Stimulated activated CD8-positive, alpha-beta memory T cell treated with anti-CD3 and anti-CD28 coated beads, Interleukin-2, amount 100 ng/mL, for 1 hour (primary cell): ENCODE results near the gene CEBPG.

Experiments
- DNase-seq, 2 donors: peaks; one replicate each; pipeline ENCODE4 v3.0.0-alpha.2; 2020; ENCODE audit warnings: low read depth in 2 of 2

The CEBPG gene

DNA sequence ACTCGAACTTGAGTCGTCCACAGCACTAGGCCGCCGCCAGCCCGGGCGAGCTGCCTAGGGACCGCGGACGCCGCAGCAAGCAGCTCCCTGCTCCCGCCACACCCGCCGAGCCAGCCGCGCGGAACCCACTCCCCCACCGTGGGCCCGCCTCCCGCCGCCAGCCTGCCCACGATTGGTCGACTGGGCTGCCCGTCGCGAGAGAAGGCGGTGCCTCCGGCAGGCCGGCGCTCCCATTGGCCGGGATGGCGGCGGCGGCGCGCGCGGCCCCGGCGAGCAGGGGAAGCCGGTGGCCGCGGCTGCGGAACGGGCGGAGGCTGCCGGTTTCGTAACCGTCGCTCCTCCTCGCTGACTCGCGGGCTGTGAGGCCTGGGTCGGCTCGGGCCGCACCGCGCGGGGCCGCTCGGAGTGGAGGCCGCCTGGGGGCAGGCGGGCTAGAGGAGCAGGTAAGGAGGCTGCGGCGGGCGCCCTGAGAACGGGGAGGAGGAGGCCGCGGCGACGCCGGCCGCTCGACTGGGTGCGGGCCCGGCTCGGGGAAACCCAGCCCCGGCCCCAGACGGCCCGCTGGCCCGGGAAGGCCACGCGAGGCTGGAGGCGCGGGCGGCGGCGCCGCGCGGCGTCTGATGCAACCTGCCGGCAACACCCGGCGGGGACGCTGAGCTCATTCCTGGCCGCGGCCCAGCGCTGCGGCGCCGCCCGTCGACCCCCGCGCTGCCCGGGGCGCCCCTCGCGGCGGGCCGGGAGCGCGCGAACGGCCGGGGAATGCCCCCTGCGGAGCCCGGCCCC, at the start of gene CEBPG:
Gene CEBPG (plus strand): TSS at position 257 of the 783 bp plus-strand sequence. CDS start 5,531 bp downstream, outside the sequence.
- DNase-seq = peak; percentile 88 to 89

GRCh38 chr19:33324628-33325027, 48.9 kb upstream of the CEBPG start:
- no peak for DNase-seq

DNA sequence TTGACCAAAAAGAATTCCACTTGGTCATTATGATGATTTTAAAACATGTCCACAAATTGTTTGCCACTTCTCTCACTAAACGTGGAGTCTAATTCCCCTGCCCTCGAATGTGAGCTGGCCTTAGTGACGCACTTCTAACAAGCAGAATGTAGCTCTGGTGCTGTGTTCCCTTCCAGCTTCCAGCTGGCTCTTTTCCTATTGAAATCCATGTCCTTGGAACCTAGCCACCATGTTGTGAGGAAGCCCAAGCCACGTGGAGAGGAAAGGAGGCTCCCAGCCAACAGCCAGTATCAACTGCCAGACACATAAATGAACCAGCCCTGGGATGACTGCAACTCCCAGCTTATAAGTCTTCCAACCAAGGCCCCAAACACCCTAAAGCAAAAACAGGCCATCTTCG, 47.6 kb upstream of the CEBPG start:
- DNase-seq = no peak

GRCh38 chr19:33329060-33329459, 44.4 kb upstream of the CEBPG start:
- no peak for DNase-seq

GRCh38 chr19:33329736-33330135, 43.8 kb upstream of the CEBPG start:
- no peak for DNase-seq

- DNase-seq = no peak
These were observed 41.3 kb upstream of the CEBPG start for GRCh38 chr19:33332248-33332647.

GRCh38 chr19:33333151-33333550, 40.4 kb upstream of the CEBPG start:
- no peak for DNase-seq

GRCh38 chr19:33333642-33334041, 39.9 kb upstream of the CEBPG start:
- DNase-seq = no peak

- no peak for DNase-seq
These were observed 39.2 kb upstream of the CEBPG start for GRCh38 chr19:33334271-33334670.

DNA sequence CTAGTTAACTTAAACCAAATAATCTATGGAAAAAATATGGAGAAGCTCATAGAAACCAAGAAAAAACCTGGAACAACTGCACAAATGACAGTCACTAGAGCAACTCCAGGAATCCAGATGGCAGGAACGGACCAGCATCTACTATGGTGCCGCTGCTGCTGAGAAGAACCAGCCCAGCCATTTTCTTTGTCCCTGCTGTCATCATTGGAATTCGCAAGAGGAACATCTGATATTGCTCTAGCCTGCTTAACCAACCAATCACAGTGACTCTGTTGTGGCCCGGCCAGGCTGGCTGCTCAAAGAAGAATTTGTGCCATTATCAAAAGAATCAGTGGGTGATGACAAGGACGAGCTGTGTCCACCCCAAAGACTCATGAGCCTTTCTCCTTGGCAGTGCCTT, 38.1 kb upstream of the CEBPG start:
- no peak for DNase-seq

DNA sequence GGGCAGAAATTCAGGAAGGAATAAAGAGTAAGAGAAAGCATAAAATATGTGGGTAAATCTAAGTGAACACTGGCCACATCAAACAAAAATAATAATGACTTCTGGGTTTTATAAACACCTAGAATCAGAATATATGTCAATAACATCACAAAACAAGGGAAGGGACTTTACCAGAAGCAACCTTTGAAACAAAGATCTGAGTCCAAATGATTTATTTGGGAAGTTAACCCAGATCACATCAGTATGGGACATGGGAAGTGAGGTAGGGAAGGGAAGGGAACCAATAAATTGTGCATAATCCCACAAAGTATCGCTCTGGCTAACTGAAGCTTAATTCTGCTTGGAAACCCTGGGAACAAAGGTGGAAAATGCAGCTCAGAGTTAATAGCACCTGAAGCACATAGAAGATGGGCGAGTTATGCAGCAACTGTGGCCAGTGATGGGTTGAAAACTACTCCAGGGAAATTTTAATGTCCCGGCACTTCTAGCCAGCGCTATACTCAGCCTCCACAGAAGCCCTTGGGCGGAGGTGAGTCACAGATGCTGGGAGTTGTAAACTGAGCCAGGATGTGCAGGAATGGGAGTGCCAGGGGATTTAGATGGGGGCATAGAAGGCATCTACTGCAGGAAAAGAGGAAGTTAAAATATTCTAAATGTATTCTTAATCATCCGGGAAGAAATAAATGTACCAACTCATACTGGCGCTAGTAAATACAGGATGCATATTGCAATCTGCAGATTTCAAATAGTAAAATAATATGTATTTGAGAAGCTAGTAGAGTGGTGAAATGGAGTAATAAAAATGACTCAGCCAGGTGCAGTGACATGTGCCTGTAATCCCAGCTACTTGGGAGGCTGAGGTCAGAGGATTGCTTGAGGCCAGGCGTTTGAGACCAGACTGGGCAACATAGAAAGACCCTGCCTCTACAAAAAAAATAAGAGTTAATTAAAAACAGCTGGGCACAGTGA, 34.2 kb upstream of the CEBPG start:
- no peak for DNase-seq

GRCh38 chr19:33340991-33341390, 32.5 kb upstream of the CEBPG start:
- no peak for DNase-seq

- DNase-seq = no peak
These were observed 30.2 kb upstream of the CEBPG start for GRCh38 chr19:33343301-33343700.

DNA sequence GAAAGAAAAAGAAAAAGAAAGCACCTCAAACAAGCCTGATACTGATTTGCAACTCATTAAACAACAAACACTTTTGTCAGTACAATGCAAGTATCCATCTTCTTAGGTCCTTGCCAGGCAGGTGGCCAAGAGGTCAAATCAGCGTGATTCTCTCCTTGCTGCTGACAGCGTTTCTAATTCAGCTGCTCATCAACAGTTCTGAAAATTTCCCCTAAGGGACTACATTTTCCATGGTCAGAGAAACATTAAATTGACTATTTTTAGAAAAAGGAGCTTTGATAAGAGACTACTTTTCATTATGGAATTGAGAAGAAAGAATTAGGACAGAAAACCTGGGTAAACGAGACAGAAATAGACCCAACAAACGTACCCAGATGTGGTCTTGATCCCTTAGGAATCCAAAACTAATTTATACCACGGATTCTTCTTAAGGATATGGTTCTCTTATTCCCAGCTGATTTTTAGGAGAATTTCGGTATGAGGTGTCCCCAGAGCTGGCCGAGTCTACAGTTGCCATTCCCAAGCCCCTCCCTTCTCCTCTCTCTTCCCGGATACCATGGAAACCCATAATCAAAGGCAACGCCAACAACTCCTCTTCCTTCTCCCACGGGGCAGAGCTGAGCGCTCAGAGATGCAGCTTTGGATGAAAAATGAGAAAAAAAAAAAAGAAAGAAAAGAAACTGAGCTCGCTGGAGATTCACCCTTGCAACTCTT, 29.5 kb upstream of the CEBPG start:
- DNase-seq = no peak

DNA sequence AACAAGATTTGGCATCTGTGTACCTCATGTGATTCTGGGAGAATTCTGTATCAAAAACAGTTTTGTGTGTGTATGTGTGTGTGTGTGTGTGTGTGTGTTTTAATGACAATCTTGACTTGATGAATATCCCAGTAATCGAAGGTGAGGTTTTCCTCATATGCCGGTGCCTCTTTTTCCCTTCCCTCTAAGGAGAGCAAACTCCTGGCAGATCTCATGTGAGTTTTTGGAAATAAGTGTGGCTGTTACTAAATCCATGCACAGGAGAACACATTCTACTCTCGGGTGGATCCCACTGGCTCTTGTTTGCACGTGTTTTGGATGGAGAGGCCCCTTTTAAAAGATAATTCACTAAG, 29.0 kb upstream of the CEBPG start:
- no peak for DNase-seq

DNA sequence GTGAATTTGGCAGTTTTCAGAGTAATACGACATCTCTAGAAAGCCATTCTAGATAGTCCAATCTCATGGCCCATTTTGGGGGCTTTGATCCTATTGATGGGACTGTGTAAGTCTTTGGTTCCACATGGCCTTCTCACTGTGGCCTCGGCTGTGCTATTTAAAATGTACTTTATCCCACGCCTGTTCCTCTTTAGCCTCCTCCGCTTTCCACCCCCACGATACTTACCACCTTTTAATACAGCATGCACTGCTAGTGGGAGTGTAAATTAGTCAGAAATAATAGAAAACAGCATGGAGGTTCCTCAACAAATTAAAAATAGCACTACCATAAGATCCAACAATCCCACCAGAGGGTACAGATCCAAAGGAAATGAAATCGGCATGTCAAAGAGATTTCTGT, 28.3 kb upstream of the CEBPG start:
- DNase-seq = no peak

- DNase-seq = no peak
These were observed 26.8 kb upstream of the CEBPG start for GRCh38 chr19:33346665-33347064.

GRCh38 chr19:33347300-33347699, 26.2 kb upstream of the CEBPG start:
- DNase-seq = no peak

- DNase-seq = no peak
These were observed 25.1 kb upstream of the CEBPG start for GRCh38 chr19:33348301-33349010.

DNA sequence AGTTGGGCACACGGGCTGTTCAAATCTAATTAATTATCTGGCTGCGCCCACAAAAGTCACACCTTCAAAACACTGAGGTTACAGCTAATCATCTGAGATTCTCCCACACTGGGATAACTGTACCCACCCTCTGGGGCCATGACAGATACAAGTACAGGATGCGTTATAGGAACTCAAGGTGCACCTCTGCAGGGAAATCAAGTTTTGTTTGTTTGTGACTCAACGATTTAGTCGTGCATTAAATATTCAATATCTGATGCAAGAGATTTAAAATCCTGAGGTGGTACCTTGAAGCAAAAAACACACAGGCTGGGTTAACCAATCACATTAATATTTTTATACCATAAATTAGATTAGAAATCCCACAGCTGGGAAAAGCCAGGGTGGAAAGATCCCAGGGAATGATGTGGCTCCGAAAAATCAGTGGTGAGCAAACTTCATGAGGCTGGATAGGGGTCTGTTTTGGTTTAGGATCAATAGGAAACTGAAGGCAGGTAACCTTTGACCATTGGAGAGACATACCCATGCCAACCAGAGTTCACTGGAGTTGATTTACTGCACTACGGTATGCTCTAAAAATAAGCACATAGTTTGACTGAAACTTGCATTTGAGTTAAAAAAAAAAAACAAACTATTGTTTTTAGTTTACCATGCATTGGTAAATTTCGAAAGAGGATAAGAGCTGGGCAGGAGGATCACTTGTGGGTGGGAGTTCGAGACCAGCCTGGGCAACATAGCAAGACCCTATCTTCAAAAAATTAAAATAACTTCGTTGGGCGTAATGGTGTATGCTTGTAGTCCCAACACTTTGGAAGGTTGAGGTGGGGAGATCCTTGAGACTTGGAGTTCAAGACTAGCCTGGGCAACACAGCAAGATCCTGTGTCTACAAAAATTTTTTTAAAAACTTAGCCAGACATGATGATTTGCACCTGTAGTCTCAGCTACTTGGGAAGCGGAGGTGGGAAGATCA, 23.9 kb upstream of the CEBPG start:
- DNase-seq = no peak
